Activated T-cell treated with anti-CD3 and anti-CD28 coated beads, Interleukin-2, amount 50 U/mL, for 4 hours (primary cell): ENCODE results near the gene CTSZ. TPM values are rescaled to one million over a fixed set of nuclear protein-coding genes. Genes with fewer than 3 reads are reported as not detected.
"Not testable (repeated sequence)": the region's sequence is repeated elsewhere in the genome, so short reads cannot be mapped to it uniquely, and the experiment has no call there.

Experiments used
- ATAC-seq, 2 donors: fragments of 200-7000 bp; cut with Tn5 transposase; one replicate each; pipeline ENCODE4 v1.10.0; 2021
- DNase-seq: peaks from one replicate; pipeline ENCODE4 v3.0.0-alpha.2; 2020
- H3K27me3 Mint-ChIP-seq: one replicate; pipeline ENCODE4 v1.8.0; 2021; ENCODE audit warnings: low read depth, mixed read lengths
- H3K36me3 Mint-ChIP-seq: one replicate; pipeline ENCODE4 v1.8.0; 2022; ENCODE audit warnings: mixed read lengths; ENCODE audit not compliant: insufficient read depth
- H3K4me1 Mint-ChIP-seq: one replicate; pipeline ENCODE4 v1.8.0; 2021; ENCODE audit warnings: low read depth, mixed read lengths
- H3K4me3 Mint-ChIP-seq: one replicate; pipeline ENCODE4 v1.8.0; 2021; ENCODE audit warnings: mild to moderate bottlenecking, moderate library complexity, mixed read lengths
- H3K9me3 Mint-ChIP-seq: one replicate; pipeline ENCODE4 v1.8.0; 2021; ENCODE audit warnings: mixed read lengths
- total RNA-seq, 3 donors: library from RNA; stranded (reverse); gene quantifications; one replicate each; pipeline ENCODE4 v1.2.1, GENCODE V29; 2021

Gene CTSZ
- total RNA-seq, 3 donors from 2014 or later, result 18.7 to 27.9 (median 20.0) TPM

DNA sequence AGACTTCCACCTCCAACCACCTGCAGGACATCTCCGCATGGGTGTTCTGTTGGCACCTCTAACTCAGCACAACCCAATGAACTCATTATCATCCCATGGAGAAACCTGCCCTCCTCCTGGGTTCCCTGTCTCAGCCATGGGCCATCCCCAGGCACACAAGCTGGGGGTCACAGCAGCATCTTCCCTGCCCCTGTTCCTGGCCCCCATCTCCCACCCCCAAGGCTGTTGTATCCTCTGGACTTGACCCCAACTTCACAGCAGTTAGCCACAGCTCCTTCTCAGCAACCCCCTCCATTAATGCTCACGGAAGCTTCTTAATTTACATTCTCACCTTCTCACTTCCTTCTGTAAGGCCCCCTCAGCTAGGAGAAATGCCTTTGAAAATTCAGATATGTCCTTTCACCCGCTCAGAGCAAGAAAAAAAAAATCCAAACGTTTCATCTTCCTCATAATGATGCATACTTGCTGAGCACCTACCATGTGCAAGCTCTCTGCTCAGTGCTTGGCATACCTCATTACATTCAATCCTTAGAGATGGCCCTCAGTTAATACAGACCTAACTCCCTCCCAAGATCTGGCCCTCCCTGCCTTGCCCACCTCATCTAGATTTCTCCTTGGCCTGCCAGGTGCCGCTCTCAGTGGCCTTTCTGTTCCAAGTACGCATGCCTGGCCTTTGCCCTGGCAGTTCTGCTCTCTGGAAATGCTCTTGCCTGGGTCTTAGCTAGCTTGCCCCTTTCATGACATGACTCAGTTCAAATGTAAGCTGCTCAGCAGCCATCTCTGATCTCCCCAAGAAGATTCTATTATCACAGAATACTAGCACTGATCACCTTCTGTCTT lies 28.5 kb downstream of the CTSZ start:
- H3K4me3 Mint-ChIP-seq, result no peak overlapping the region
- H3K36me3 Mint-ChIP-seq, result peaks cover 7% of the 10 kb centered on the region
- ATAC-seq (no peak), DNase-seq (no peak)
- peaks cover 13% of the 10 kb centered on the region for H3K4me1 Mint-ChIP-seq
- peaks cover 23% of the 10 kb centered on the region for H3K9me3 Mint-ChIP-seq
- no peaks in the 10 kb centered on the region for H3K27me3 Mint-ChIP-seq

DNA sequence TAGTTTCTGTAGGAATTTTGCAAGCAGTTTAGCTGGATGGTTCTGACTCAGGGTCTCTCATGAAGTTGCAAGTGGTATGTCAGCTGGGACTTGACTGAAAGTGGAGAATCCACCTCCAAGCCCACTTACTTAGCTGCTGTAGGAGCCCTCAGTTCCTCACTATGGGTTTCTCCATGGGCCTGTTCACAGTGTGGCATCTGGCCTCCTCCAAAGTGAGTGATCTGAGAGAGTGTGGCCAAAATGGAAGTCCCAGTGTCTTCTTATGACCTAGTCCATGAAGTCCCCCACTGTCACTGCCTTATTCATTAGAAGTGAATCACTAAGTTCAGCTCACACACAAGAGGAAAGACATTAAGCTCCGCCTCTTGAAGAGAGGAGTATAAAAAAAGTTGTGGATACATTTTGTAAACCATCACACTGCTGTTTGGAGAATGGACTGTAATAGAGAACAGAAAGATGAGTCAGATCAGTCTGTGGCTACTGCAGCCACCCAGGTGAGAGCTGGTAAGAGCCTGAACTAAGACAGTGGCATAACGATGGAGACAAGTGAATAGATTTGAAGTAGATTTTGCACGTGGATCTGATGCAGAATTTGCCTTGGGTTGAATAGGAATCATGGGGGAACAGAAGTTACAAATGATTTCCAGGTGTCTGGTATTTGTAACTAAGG lies 30.9 kb downstream of the CTSZ start:
- no peaks in the 10 kb centered on the region for H3K4me1 Mint-ChIP-seq
- DNase-seq, result no peak

DNA sequence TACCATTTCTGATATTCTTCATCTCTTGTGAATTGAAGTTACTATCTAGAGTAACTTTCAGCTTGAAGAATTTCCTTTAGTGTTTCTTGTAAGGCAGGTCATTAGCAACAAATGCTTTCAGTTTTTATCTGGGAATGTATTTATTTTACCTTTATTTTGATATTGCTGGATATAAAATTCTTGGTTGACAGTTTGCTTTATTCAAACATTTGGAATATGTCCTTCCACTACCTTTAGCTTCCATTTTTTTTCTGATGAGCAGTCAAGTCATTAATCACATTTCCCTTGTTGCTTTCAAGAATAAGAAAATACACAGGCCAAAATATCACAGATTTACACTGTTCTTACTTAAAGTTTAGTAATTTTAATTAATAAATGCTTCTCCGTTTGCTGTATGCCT lies 31.7 kb downstream of the CTSZ start:
- Mint-ChIP-seq H3K9me3 (peaks cover 23% of the 10 kb centered on the region), H3K4me3 (no peak overlapping the region), H3K27me3 (no peaks in the 10 kb centered on the region), H3K4me1 (no peaks in the 10 kb centered on the region), H3K36me3 (no peaks in the 10 kb centered on the region)
- ATAC-seq, result no peak
- no peak for DNase-seq

More for the DNA sequence above, 30.9 kb downstream of the CTSZ start:
- Mint-ChIP-seq H3K9me3 (peaks cover 23% of the 10 kb centered on the region), H3K27me3 (no peaks in the 10 kb centered on the region), H3K36me3 (no peaks in the 10 kb centered on the region), H3K4me3 (no peak overlapping the region)
- no peak for ATAC-seq

DNA sequence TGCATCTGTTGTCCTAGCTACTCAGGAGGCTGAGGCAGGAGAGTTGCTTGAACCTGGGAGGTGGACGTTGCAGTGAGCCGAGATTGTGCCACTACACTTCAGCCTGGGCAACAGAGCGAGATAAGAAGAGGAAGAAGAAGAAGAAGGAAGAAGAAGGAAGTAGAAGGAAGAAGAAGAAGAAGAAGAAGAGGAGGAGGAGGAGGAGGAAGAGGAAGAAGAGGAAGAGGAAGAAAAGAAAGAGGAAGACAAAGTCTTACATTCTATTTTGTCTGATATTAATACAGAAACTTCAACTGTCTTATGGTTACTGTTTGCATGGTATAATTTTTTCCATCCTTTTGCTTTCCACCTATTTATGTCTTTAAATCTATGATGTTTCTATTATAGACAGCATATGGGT lies 33.2 kb downstream of the CTSZ start:
- ATAC-seq (no peak), DNase-seq (no peak)
- peaks cover 3% of the 10 kb centered on the region for H3K4me1 Mint-ChIP-seq
- no peaks in the 10 kb centered on the region for H3K36me3 Mint-ChIP-seq
- no peak overlapping the region for H3K4me3 Mint-ChIP-seq
- no peaks in the 10 kb centered on the region for H3K27me3 Mint-ChIP-seq
- H3K9me3 Mint-ChIP-seq, result peaks cover 23% of the 10 kb centered on the region

DNA sequence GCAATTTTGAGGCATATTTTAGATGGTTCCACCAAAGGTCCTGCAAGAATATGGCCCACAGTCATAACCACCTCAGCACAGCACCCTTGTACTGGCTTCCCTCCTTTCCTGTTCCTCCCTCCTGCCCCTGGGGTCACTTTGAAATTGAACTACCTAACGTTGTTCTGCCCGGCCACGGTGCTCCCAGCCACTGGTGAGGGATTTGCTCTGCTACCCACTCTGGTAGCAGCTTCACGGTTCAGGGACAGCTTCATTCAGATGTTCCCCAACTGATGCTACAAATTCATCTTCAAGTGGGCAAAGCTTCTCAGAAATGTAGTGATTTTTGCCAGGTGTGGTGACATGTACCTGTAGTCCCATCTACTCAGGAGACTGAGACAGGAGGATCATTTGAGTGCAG lies 33.9 kb downstream of the CTSZ start:
- H3K36me3 Mint-ChIP-seq, result no peaks in the 10 kb centered on the region
- DNase-seq (no peak), ATAC-seq (no peak)

DNA sequence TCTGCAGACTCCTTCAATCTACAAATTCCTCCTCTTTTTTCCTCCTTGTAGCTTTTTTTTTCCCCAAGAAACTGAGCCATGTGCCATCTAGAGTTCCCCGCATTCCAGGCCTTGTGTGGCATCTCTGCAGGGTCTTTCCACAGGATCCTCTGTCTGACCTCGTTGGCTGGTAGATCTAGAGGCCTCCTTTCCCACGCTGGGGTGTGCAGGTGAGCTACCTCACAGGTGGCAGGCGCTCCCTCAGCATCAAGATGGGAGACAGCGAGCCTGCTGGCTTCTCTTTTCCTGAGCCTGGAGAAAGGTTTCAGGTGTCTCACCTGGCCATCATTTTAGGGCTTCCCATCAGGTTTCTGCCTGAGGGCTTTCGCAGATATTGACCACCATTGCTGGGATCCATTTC lies 35.6 kb downstream of the CTSZ start:
- Mint-ChIP-seq H3K4me1 (peaks cover 3% of the 10 kb centered on the region), H3K36me3 (no peaks in the 10 kb centered on the region), H3K27me3 (no peaks in the 10 kb centered on the region), H3K4me3 (no peak overlapping the region), H3K9me3 (peaks cover 17% of the 10 kb centered on the region)
- DNase-seq (no peak), ATAC-seq (no peak)

More for the DNA sequence above, 33.9 kb downstream of the CTSZ start:
- H3K4me3 Mint-ChIP-seq, result no peak overlapping the region
- H3K9me3 Mint-ChIP-seq, result peaks cover 23% of the 10 kb centered on the region
- H3K27me3 Mint-ChIP-seq, result no peaks in the 10 kb centered on the region
- peaks cover 3% of the 10 kb centered on the region for H3K4me1 Mint-ChIP-seq

DNA sequence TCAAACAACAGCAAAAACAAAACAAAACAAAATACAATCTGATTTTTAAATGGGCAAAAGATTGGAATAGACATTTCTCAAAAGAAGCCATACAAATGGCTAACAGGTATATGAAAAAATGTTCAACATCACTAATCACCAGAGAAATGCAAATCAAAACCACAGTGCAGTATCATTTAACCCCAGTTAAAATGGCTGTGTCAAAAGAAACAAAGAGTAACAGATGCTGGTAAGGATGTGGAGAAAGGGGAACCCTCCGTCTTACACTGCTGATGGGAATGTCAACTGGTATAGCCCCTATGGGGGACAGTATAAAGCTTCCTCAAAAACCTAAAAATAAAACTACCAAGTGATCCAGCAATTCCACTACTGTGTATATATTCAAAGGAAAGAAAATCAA lies 36.9 kb downstream of the CTSZ start:
- H3K27me3 Mint-ChIP-seq, result no peaks in the 10 kb centered on the region
- H3K36me3 Mint-ChIP-seq, result no peaks in the 10 kb centered on the region
- no peak overlapping the region for H3K4me3 Mint-ChIP-seq
- no peak for ATAC-seq
- DNase-seq, result no peak
- peaks cover 3% of the 10 kb centered on the region for H3K4me1 Mint-ChIP-seq
- H3K9me3 Mint-ChIP-seq, result peaks cover 6% of the 10 kb centered on the region

DNA sequence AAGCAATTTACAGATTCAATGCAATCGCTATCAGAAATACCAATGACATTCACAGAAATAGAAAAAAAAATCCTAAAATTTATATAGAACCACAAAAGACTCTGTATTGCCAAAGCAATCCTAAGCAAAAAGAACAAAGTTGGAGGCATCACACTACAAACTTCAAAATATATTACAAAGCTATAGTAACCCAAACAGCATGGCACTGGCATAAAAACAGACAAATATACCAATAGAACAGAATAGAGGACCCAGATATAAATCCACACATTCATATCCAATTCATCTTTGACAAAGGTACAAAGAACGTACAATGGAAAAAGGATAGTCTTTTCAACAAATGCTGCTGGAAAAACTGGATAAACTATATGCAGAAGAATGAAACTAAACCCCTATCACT lies 37.6 kb downstream of the CTSZ start:
- H3K4me3 Mint-ChIP-seq, result no peak overlapping the region
- H3K9me3 Mint-ChIP-seq, result peaks cover 4% of the 10 kb centered on the region
- no peaks in the 10 kb centered on the region for H3K36me3 Mint-ChIP-seq
- peaks cover 3% of the 10 kb centered on the region for H3K4me1 Mint-ChIP-seq
- DNase-seq (no peak), ATAC-seq (no peak)
- no peaks in the 10 kb centered on the region for H3K27me3 Mint-ChIP-seq

DNA sequence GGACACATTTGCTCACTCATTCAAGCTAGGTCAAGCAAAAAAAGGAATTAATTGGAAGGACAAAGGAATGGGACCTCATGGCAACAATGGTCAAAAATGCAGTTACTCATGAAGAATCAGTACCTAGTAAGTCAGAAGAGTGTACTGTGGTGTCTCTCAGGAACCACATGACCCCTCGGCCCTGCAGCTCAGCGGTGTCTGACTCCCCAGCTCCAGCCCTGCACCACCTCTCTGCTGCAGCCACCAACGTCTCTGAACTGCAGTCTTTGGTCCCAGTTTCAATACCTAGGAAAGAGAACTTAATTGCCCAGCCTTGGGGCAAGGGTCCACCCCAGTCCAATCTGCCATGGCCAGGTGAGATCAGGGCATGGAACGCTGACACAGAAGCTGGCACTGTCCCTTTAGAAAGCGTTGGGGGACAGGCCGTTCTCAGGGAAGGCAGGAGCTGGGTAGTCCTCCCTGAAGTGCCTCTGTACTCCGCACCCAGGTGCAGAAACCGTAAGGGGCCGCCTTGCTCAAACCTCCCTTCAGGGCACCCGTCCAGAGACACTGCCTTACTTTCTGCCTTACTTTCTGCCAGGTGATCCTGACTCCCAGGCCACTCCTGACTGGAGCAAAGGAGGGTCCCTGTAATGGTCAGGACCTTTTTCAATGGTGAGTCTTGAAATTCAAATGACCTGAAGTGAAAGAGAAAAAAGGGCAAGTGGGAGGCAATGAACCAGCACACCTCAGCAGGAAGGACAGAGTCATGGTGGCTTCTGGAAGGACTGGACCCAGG lies 39.2 kb downstream of the CTSZ start:
- Mint-ChIP-seq H3K27me3 (peaks cover 3% of the 10 kb centered on the region), H3K36me3 (no peaks in the 10 kb centered on the region), H3K4me1 (peaks cover 3% of the 10 kb centered on the region), H3K4me3 (no peak overlapping the region), H3K9me3 (peaks cover 4% of the 10 kb centered on the region)
- no peak for DNase-seq
- ATAC-seq, result no peak

DNA sequence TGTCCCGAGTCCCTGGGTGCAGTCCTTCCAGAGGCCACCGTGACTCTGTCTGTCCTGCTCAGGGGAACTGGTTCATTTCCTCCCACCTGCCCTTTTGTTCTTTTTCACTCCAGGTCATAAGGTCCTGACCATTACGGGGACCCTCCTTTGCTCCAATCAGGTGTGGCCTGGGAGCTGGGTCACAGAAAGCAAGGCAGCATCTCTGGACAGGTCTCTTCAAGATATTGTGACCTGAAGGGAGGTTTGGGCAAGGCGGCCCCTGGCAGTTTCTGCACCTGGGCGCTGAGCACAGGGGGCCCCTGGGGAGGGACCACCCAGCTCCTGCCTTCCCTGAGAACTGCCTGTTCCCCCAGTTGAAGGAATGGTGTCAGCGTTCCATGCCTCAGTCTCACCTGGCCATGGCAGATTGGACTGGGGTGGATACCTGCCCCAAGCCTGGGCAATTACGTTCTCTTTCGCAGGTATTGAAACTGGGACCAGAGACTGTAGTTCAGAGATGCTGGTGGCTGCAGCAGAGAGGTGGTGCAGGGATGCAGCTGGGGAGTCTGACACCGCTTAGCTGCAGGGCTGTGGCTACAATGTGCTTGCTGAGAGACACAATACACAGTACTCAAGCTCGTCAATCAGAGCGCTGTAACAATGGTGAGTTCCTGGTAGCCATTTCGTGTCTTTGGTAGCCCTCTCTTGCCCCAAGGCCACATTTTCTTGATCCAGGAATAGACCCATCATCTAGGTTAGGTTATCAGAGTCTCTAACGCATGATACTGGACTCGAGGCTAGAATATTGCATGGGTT lies 41.6 kb downstream of the CTSZ start:
- H3K4me1 Mint-ChIP-seq, result peaks cover 3% of the 10 kb centered on the region
- H3K9me3 Mint-ChIP-seq, result peaks cover 4% of the 10 kb centered on the region
- DNase-seq, result no peak
- ATAC-seq, result no peak
- H3K36me3 Mint-ChIP-seq, result no peaks in the 10 kb centered on the region
- H3K4me3 Mint-ChIP-seq, result no peak overlapping the region
- H3K27me3 Mint-ChIP-seq, result peaks cover 9% of the 10 kb centered on the region

DNA sequence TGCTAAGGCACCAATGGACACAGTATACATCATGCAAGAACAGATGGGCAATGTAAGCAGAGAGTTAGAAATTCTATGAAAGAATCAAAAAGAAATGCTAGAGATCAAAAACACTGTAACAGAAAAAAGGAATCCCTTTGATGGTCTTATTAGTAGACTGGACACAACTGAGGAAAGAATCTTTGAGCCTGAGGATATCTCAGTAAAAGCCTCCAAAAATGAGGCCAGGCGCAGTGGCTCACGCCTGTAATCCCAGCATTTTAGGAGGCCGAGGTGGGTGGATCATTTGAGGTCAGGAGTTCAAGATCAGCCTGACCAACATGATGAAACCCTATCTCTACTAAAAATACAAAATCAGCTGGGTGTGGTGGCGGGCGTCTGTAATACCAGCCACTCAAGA lies 43.1 kb downstream of the CTSZ start:
- H3K9me3 Mint-ChIP-seq, ATAC-seq, DNase-seq, H3K4me3 Mint-ChIP-seq, H3K36me3 Mint-ChIP-seq, H3K4me1 Mint-ChIP-seq: not testable (repeated sequence)
- peaks cover 11% of the 10 kb centered on the region for H3K27me3 Mint-ChIP-seq

DNA sequence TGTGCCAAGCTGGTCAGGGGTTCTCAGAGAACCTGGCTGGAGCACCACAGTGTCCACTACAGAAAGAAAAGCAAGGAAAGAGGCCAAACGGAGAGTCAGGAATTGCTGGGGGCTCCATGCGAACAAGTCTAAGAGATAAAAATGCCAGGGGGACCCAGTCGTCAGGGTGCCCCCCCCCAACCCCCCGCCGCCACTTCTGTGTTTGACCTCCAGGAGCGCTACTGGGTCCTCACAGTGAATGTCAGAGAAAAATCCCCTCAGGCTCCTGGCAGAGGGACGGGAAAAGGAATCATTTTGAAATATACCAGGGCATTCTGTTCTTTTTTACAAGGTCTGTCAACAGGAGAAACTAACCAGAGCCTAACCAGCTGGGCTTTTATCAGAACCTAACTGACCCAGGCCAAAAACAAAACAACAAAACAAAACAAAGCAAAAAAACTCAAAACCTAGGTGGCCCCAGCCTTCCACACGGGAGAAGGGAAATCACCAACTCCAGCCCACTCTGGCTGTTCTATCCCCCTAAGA lies 43.9 kb downstream of the CTSZ start:
- ATAC-seq (no peak), DNase-seq (no peak)
- H3K36me3 Mint-ChIP-seq, result no peaks in the 10 kb centered on the region
- H3K9me3 Mint-ChIP-seq, result peaks cover 4% of the 10 kb centered on the region
- no peak overlapping the region for H3K4me3 Mint-ChIP-seq
- no peaks in the 10 kb centered on the region for H3K4me1 Mint-ChIP-seq
- H3K27me3 Mint-ChIP-seq, result peaks cover 11% of the 10 kb centered on the region

DNA sequence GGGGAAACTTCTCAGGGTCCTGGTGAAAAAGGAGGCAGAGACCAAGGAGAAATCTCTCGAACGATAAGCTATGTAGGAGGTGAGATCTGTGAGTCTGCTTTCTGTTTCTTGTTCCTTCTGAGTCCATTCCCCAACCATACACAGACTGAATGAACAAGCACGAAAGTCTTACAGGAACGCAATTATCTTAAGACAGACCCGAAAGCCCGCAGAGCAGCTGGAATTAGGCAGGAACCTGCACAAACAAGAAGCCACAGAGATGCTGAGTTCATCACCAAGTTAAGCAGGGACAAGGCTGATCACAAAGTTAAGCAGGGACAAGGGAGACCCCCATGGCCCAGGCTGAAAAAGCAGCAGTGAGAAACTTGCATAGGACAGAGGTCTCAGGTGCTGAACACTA lies 47.4 kb downstream of the CTSZ start:
- no peak for ATAC-seq
- Mint-ChIP-seq H3K4me3 (no peak overlapping the region), H3K36me3 (no peaks in the 10 kb centered on the region), H3K27me3 (peaks cover 12% of the 10 kb centered on the region), H3K4me1 (no peaks in the 10 kb centered on the region), H3K9me3 (peaks cover 4% of the 10 kb centered on the region)
- no peak for DNase-seq

DNA sequence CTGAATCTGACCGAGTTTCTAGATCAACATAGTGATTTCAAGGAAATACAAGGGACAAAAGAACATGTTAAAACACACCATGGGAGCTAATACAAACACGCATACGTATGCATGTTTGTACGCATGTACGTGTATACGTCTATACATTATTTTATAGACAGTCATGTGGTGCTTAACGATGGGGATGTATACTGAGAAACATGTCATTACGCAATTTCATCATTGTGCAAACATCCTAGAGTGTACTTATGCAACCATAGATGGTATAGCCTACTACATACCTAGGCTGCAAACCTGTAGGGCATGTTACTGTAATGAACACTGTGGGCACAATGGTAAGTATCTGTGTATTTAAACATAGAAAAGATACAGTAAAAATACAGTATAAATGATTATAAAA lies 51.0 kb downstream of the CTSZ start:
- Mint-ChIP-seq H3K36me3 (no peaks in the 10 kb centered on the region), H3K4me3 (no peak overlapping the region), H3K9me3 (no peaks in the 10 kb centered on the region), H3K27me3 (peaks cover 4% of the 10 kb centered on the region), H3K4me1 (no peaks in the 10 kb centered on the region)
- no peak for DNase-seq
- ATAC-seq, result no peak
